ENCODE measurements around the gene USHBP1.

- no peak for TF ChIP-seq POLR2A (IDR thresholded peaks at IDR 0.05)
- TF ChIP-seq CTCF (IDR thresholded peaks at IDR 0.05) = no peak
- TF ChIP-seq POLR2AphosphoS5 (IDR thresholded peaks at IDR 0.05) = no peak
These were observed 64.0 kb downstream of the USHBP1 start for GRCh38 chr19:17200408-17201079.

Data from transverse colon (tissue), 4 donors.